Measurements from ENCODE around the gene DHRSX. TPM values are rescaled to one million over a fixed set of nuclear protein-coding genes. Genes with fewer than 3 reads are reported as not detected.

DHRSX gene
- total and polyA plus RNA-seq, 2 donors (not counting 1 experiment from before 2014, with no cell fraction given): 18.8 to 39.0 TPM

DNA sequence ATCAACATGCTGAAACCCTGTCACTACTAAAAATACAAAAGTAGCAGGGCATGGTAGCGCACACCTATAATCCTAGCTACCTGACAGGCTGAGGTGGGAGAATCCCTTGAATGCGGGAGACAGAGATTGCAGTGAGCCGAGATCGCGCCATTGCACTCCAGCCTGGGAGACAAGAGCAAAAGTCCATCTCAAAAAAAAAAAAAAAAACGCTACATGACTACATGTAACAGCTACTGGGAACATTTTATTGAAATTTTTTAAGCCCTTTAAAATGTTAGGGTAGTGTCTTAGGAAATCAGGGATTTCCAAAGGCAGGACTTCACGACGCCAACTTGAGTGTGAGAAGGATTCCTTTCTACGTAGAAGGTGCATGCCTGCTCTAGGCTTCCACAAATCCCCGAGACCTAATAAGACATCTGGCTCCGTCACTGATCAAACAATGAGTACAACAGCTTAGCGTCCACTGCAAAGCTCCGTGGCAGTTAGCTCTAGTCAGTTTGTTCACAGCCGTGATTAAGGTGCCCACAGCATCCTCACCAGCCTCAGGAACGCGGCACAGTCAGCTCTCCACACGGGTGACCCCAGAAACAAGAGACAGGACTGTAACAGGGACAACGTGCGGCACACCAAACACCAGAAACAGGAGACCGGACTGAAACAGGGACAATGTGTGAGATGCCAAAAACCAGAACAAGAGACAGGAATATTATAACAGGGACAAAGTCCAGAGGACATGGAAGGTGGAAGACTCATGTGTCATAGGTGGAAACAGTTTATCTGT lies 33.7 kb downstream of the DHRSX start:
- POLR2A ChIA-PET: no interaction called here
- intact Hi-C loops (cut with micrococcal nuclease): no loop called here
- Histone ChIP-seq H2AFZ (ENCODE audit: insufficient read depth, low read depth, low read length, poor library complexity, severe bottlenecking) (no peak overlapping the region), H3K9ac (ENCODE audit: low read length) (no peak overlapping the region), H3K9me3 (ENCODE audit: control extremely low read depth in 1 of 3, control insufficient read depth in 2 of 3, insufficient read depth in 1 of 3, low read length in 2 of 3) (peaks cover 0 to 13% (median 3%) of the 10 kb centered on the region in 3 donors), H3K27ac (ENCODE audit: low read length in 2 of 2) (no peak overlapping the region), H3K27me3 (replicated peaks in 1 of 4; ENCODE audit: control extremely low read depth in 1 of 4, control insufficient read depth in 3 of 4, insufficient read depth in 4 of 4, low read length in 3 of 4) (no peaks in the 10 kb centered on the region), H3K4me2 (replicated peaks; ENCODE audit: low read depth, low read length, poor library complexity, severe bottlenecking) (no peak overlapping the region), H3K4me3 (ENCODE audit: control extremely low read depth in 1 of 5, extremely low read depth in 1 of 5, insufficient read depth in 1 of 5, low read depth in 2 of 5, low read length in 4 of 5) (no peak overlapping the region), H3K79me2 (ENCODE audit: control insufficient read depth, insufficient read depth, low read length) (peaks cover 73% of the 10 kb centered on the region), H3K4me1 (ENCODE audit: control insufficient read depth in 2 of 2, insufficient read depth in 2 of 2, low read length in 2 of 2) (no peaks in the 10 kb centered on the region), H3K36me3 (replicated peaks in 1 of 2; ENCODE audit: control extremely low read depth in 1 of 2, control insufficient read depth in 1 of 2, extremely low read depth in 1 of 2, insufficient read depth in 2 of 2, low read length in 1 of 2) (no peaks in the 10 kb centered on the region), H4K20me1 (ENCODE audit: control insufficient read depth, insufficient read depth, low read length, poor library complexity, severe bottlenecking) (peaks cover 48% of the 10 kb centered on the region)
- Mint-ChIP-seq H3K4me3 (no peak overlapping the region), H3K4me1 (peaks cover under 1% of the 10 kb centered on the region), H3K9me3 (ENCODE audit: insufficient read depth) (no peaks in the 10 kb centered on the region), H3K27ac (no peak overlapping the region), H3K27me3 (no peaks in the 10 kb centered on the region)
- TF ChIP-seq, protein P1, sequence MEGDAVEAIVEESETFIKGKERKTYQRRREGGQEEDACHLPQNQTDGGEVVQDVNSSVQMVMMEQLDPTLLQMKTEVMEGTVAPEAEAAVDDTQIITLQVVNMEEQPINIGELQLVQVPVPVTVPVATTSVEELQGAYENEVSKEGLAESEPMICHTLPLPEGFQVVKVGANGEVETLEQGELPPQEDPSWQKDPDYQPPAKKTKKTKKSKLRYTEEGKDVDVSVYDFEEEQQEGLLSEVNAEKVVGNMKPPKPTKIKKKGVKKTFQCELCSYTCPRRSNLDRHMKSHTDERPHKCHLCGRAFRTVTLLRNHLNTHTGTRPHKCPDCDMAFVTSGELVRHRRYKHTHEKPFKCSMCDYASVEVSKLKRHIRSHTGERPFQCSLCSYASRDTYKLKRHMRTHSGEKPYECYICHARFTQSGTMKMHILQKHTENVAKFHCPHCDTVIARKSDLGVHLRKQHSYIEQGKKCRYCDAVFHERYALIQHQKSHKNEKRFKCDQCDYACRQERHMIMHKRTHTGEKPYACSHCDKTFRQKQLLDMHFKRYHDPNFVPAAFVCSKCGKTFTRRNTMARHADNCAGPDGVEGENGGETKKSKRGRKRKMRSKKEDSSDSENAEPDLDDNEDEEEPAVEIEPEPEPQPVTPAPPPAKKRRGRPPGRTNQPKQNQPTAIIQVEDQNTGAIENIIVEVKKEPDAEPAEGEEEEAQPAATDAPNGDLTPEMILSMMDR (IDR thresholded peaks at IDR 0.05): no peak
- TF ChIP-seq EZH2 (IDR thresholded peaks at IDR 0.05; ENCODE audit: borderline replicate concordance, insufficient read depth, low read depth, low read length, poor library complexity, severe bottlenecking): no peak
- 95% methylated on average over 14 of the region's 20 CpGs for WGBS (ENCODE audit: insufficient coverage)
- no peak for DNase-seq
- CTCF ChIA-PET: no interaction called here
- no peak for ATAC-seq (ENCODE audit: low read depth)

DNA sequence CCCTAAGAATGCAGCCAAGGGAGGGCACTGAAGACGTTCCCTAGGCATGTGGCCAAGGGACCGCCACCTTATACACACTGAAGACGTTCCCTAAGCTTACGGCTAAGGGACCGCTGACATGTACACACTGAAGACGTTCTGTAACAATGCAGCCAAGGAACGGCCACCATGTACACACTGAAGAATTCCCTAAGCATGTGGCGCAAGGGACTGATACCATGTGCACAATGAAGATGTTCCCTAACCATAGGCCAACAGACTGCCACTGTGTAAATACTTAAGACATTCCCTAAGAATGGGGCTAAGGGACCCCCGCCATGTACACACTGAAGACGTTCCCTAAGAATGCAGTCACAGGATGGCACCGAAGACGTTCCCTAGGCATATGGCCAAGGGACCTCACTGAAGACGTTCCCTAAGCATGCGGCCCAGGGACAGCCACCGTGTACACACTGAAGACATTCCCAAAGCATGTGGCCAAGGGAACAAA lies 36.1 kb downstream of the DHRSX start:
- no peak overlapping the region for H3K4me3 ChIP-seq (ENCODE audit: control extremely low read depth in 1 of 5, extremely low read depth in 1 of 5, insufficient read depth in 1 of 5, low read depth in 2 of 5, low read length in 4 of 5)
- H3K27ac ChIP-seq (ENCODE audit: low read length in 2 of 2): no peak overlapping the region
- no peak overlapping the region for H3K27ac Mint-ChIP-seq
- H3K27me3 Mint-ChIP-seq: no peaks in the 10 kb centered on the region
- intact Hi-C loops (cut with micrococcal nuclease): no loop called here
- H3K4me2 ChIP-seq (replicated peaks; ENCODE audit: low read depth, low read length, poor library complexity, severe bottlenecking): no peak overlapping the region
- WGBS (ENCODE audit: insufficient coverage): 98% methylated on average over 15 of the region's 15 CpGs
- H3K27me3 ChIP-seq (replicated peaks in 1 of 4; ENCODE audit: control extremely low read depth in 1 of 4, control insufficient read depth in 3 of 4, insufficient read depth in 4 of 4, low read length in 3 of 4): no peaks in the 10 kb centered on the region
- H3K9ac ChIP-seq (ENCODE audit: low read length): no peak overlapping the region
- POLR2A ChIA-PET: no interaction called here
- H3K79me2 ChIP-seq (ENCODE audit: control insufficient read depth, insufficient read depth, low read length): peaks cover 54% of the 10 kb centered on the region
- no peak for ATAC-seq (ENCODE audit: low read depth)
- H3K9me3 Mint-ChIP-seq (ENCODE audit: insufficient read depth): no peaks in the 10 kb centered on the region
- H3K4me1 ChIP-seq (ENCODE audit: control insufficient read depth in 2 of 2, insufficient read depth in 2 of 2, low read length in 2 of 2): no peaks in the 10 kb centered on the region
- peaks cover 43% of the 10 kb centered on the region for H4K20me1 ChIP-seq (ENCODE audit: control insufficient read depth, insufficient read depth, low read length, poor library complexity, severe bottlenecking)
- TF ChIP-seq, protein P1 (IDR thresholded peaks at IDR 0.05): no peak
- TF ChIP-seq EZH2 (IDR thresholded peaks at IDR 0.05; ENCODE audit: borderline replicate concordance, insufficient read depth, low read depth, low read length, poor library complexity, severe bottlenecking): no peak
- no peak for DNase-seq
- CTCF ChIA-PET: no interaction called here
- H2AFZ ChIP-seq (ENCODE audit: insufficient read depth, low read depth, low read length, poor library complexity, severe bottlenecking): no peak overlapping the region
- H3K9me3 ChIP-seq (ENCODE audit: control extremely low read depth in 1 of 3, control insufficient read depth in 2 of 3, insufficient read depth in 1 of 3, low read length in 2 of 3): peaks cover 0 to 5% (median under 1%) of the 10 kb centered on the region in 3 donors
- no peak overlapping the region for H3K4me3 Mint-ChIP-seq
- H3K4me1 Mint-ChIP-seq: peaks cover 6% of the 10 kb centered on the region
- no peaks in the 10 kb centered on the region for H3K36me3 ChIP-seq (replicated peaks in 1 of 2; ENCODE audit: control extremely low read depth in 1 of 2, control insufficient read depth in 1 of 2, extremely low read depth in 1 of 2, insufficient read depth in 2 of 2, low read length in 1 of 2)
